H7 (cell line): ENCODE data around the gene INPP4A. TPM values are rescaled to one million over a fixed set of nuclear protein-coding genes. Genes with fewer than 3 reads are reported as not detected.

Experiments
- DNase-seq: peaks from one replicate; pipeline ENCODE4 v3.0.0; 2012
- H3K27me3 ChIP-seq: 2 replicates; pipeline ENCODE4 v1.6.0; 2011; ENCODE audit warnings: mild to moderate bottlenecking, low read length; ENCODE audit not compliant: control insufficient read depth, insufficient read depth
- H3K36me3 ChIP-seq: replicated peaks from 2 replicates; pipeline ENCODE4 v1.5.1; 2011; ENCODE audit warnings: low read length; ENCODE audit not compliant: control insufficient read depth, insufficient read depth
- H3K4me3 ChIP-seq: 2 replicates; pipeline ENCODE4 v1.5.1; 2011; ENCODE audit warnings: low read depth, mild to moderate bottlenecking, control low read depth, low read length, moderate library complexity; ENCODE audit not compliant: insufficient read depth
- total RNA-seq: library from RNA; depleted of rRNA; stranded (reverse); fragments of >200 nt; shearing (Covaris generic); gene quantifications from 2 replicates; pipeline ENCODE4 v1.2.3, GENCODE V29; 2014

The INPP4A gene
- total RNA-seq, 1 experiment from 2014 or later: 32.0 TPM

- Histone ChIP-seq H3K27me3 (no peaks in the 10 kb centered on the region), H3K4me3 (no peak overlapping the region)
These were observed 2.2 kb downstream of the INPP4A start for GRCh38 chr2:98446850-98447249.

GRCh38 chr2:98448441-98449145, 3.9 kb downstream of the INPP4A start:
- Histone ChIP-seq H3K36me3 (no peaks in the 10 kb centered on the region), H3K27me3 (no peaks in the 10 kb centered on the region), H3K4me3 (no peak overlapping the region)
- no peak for DNase-seq

More at GRCh38 chr2:98446850-98447249, 2.2 kb downstream of the INPP4A start:
- no peak for DNase-seq
- no peaks in the 10 kb centered on the region for H3K36me3 ChIP-seq

- H3K36me3 ChIP-seq: peaks cover 2% of the 10 kb centered on the region
- H3K27me3 ChIP-seq: no peaks in the 10 kb centered on the region
- DNase-seq: no peak
- no peak overlapping the region for H3K4me3 ChIP-seq
These were observed 7.9 kb downstream of the INPP4A start for GRCh38 chr2:98452396-98453027.

- peaks cover 2% of the 10 kb centered on the region for H3K36me3 ChIP-seq
- H3K27me3 ChIP-seq: no peaks in the 10 kb centered on the region
- H3K4me3 ChIP-seq: no peak overlapping the region
- DNase-seq: no peak
These were observed 8.4 kb downstream of the INPP4A start for GRCh38 chr2:98453083-98453482.

GRCh38 chr2:98453531-98453930, 8.9 kb downstream of the INPP4A start:
- DNase-seq: no peak
- Histone ChIP-seq H3K4me3 (no peak overlapping the region), H3K36me3 (peaks cover 2% of the 10 kb centered on the region)

GRCh38 chr2:98454073-98454472, 9.4 kb downstream of the INPP4A start:
- peak; percentile 63 for DNase-seq
- Histone ChIP-seq H3K36me3 (peaks cover 2% of the 10 kb centered on the region), H3K4me3 (no peak overlapping the region), H3K27me3 (no peaks in the 10 kb centered on the region)

More at GRCh38 chr2:98453531-98453930, 8.9 kb downstream of the INPP4A start:
- no peaks in the 10 kb centered on the region for H3K27me3 ChIP-seq

- H3K4me3 ChIP-seq: no peak overlapping the region
These were observed 10.0 kb downstream of the INPP4A start for GRCh38 chr2:98454500-98455235.

GRCh38 chr2:98455494-98455976, 10.9 kb downstream of the INPP4A start:
- peaks cover 2% of the 10 kb centered on the region for H3K36me3 ChIP-seq
- DNase-seq: no peak
- no peak overlapping the region for H3K4me3 ChIP-seq
- H3K27me3 ChIP-seq: no peaks in the 10 kb centered on the region

More at GRCh38 chr2:98454500-98455235, 10.0 kb downstream of the INPP4A start:
- DNase-seq: peak; percentile 51
- Histone ChIP-seq H3K27me3 (no peaks in the 10 kb centered on the region), H3K36me3 (peaks cover 2% of the 10 kb centered on the region)

GRCh38 chr2:98457045-98457696, 12.5 kb downstream of the INPP4A start:
- Histone ChIP-seq H3K27me3 (no peaks in the 10 kb centered on the region), H3K36me3 (peaks cover 2% of the 10 kb centered on the region)
- DNase-seq: no peak

GRCh38 chr2:98458207-98458606, 13.5 kb downstream of the INPP4A start:
- Histone ChIP-seq H3K27me3 (no peaks in the 10 kb centered on the region), H3K36me3 (peaks cover 2% of the 10 kb centered on the region), H3K4me3 (no peak overlapping the region)
- no peak for DNase-seq

More at GRCh38 chr2:98457045-98457696, 12.5 kb downstream of the INPP4A start:
- H3K4me3 ChIP-seq: no peak overlapping the region

- Histone ChIP-seq H3K27me3 (no peaks in the 10 kb centered on the region), H3K36me3 (peaks cover 2% of the 10 kb centered on the region), H3K4me3 (no peak overlapping the region)
- peak; percentile 17 for DNase-seq
These were observed 14.2 kb downstream of the INPP4A start for GRCh38 chr2:98458667-98459380.

GRCh38 chr2:98459496-98460175, 15.0 kb downstream of the INPP4A start:
- H3K27me3 ChIP-seq: no peaks in the 10 kb centered on the region
- peaks cover 2% of the 10 kb centered on the region for H3K36me3 ChIP-seq
- no peak overlapping the region for H3K4me3 ChIP-seq
- DNase-seq: no peak
